ENCODE data around the gene TTC29.

The TTC29 gene

DNA sequence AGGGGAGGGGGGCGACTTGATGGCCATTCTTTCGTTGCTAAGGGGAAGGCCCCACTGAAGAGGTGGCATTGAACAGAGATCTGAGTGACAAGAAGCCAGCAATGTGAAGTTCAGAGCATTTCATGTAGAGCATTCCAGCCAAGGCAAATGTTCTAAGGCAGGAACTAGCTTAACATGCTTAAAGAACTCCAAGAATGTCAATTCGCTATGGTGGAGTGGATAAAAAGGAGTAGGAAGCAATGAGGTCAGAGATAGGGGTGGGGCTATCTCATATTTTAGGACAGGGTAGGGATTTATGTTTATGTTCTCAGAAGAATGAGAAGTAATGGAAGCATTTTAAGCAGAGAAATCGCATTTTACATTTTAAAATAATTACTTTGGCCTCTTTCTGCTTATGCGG, 130.9 kb downstream of the TTC29 start:
- Histone ChIP-seq H3K36me3 (no peaks in the 10 kb centered on the region), H3K27me3 (ENCODE audit: insufficient read depth, low read depth, severe bottlenecking) (no peaks in the 10 kb centered on the region), H3K4me3 (ENCODE audit: low read depth, low read length) (no peak overlapping the region), H3K9me3 (ENCODE audit: severe bottlenecking) (peaks cover 3% of the 10 kb centered on the region), H3K27ac (no peak overlapping the region)
- no peak for DNase-seq
- TF ChIP-seq, protein P1, sequence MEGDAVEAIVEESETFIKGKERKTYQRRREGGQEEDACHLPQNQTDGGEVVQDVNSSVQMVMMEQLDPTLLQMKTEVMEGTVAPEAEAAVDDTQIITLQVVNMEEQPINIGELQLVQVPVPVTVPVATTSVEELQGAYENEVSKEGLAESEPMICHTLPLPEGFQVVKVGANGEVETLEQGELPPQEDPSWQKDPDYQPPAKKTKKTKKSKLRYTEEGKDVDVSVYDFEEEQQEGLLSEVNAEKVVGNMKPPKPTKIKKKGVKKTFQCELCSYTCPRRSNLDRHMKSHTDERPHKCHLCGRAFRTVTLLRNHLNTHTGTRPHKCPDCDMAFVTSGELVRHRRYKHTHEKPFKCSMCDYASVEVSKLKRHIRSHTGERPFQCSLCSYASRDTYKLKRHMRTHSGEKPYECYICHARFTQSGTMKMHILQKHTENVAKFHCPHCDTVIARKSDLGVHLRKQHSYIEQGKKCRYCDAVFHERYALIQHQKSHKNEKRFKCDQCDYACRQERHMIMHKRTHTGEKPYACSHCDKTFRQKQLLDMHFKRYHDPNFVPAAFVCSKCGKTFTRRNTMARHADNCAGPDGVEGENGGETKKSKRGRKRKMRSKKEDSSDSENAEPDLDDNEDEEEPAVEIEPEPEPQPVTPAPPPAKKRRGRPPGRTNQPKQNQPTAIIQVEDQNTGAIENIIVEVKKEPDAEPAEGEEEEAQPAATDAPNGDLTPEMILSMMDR (IDR thresholded peaks at IDR 0.05; ENCODE audit: low read depth, low read length), result no peak

DNA sequence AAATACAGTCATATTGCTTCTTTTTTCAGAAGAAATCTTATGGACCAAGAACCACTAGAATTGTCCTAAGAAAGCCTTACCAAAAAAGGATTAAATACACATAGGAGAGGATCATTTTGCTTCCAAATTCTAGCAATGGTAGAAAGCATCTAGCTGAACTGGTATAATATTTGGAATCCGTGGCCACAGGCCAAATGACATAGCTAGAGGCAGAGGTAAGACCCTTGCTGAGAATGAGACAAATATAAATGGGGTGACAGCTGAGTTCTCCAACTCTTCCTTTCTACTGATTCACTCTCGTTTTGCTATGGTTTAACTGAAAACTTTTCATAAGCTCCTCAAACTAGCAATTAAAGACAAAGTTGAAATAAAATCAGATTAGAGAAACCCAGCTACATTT, 150.0 kb downstream of the TTC29 start:
- H3K27me3 ChIP-seq (ENCODE audit: insufficient read depth, low read depth, severe bottlenecking), result no peaks in the 10 kb centered on the region
- no peaks in the 10 kb centered on the region for H3K9me3 ChIP-seq (ENCODE audit: severe bottlenecking)

DNA sequence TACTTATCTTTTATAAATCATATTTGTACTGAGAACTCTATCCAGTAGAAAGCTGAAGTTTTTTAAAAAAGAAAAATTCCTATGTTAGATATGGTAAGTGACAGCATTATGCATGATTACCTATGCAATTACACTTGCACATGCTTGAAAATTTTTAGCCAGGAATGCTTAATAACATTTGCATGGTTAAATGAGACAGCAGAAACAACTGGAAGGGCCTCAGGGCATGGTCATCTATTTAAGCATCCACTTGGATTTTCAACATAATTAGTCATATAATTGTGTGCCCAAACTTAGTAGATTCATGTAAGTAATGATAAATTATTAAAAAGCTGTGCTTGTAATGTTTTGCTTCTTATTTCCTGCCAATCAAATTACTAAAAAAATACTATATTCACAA, 151.9 kb downstream of the TTC29 start:
- TF ChIP-seq, protein P1 (IDR thresholded peaks at IDR 0.05; ENCODE audit: low read depth, low read length), result no peak
- Histone ChIP-seq H3K36me3 (no peaks in the 10 kb centered on the region), H3K4me3 (ENCODE audit: low read depth, low read length) (no peak overlapping the region), H3K27ac (no peak overlapping the region), H3K27me3 (ENCODE audit: insufficient read depth, low read depth, severe bottlenecking) (no peaks in the 10 kb centered on the region), H3K9me3 (ENCODE audit: severe bottlenecking) (no peaks in the 10 kb centered on the region)
- no peak for DNase-seq

More for the DNA sequence above, 150.0 kb downstream of the TTC29 start:
- no peak overlapping the region for H3K4me3 ChIP-seq (ENCODE audit: low read depth, low read length)
- no peak for DNase-seq
- H3K36me3 ChIP-seq, result no peaks in the 10 kb centered on the region
- TF ChIP-seq, protein P1 (IDR thresholded peaks at IDR 0.05; ENCODE audit: low read depth, low read length), result no peak
- H3K27ac ChIP-seq, result no peak overlapping the region

DNA sequence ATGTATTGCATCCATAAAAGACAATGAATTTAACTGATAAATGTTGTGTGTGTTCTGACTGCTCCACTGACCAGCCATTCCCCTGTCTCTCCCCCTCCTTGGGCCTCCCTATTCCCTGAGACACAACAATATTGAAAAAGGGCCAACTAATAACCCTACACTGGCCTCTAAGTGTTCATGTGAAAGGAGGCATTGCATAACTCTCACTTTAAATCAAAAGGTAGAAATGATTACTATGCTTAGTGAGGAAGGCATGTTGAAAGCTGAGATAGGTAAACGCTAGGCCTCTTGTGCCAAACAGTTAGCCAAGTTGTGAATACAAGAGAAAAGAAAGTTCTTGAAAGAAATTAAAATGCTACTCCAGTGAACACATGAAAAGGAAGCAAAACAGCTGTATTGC, 154.2 kb downstream of the TTC29 start:
- no peak for DNase-seq
- Histone ChIP-seq H3K4me3 (ENCODE audit: low read depth, low read length) (no peak overlapping the region), H3K9me3 (ENCODE audit: severe bottlenecking) (no peaks in the 10 kb centered on the region), H3K27me3 (ENCODE audit: insufficient read depth, low read depth, severe bottlenecking) (no peaks in the 10 kb centered on the region), H3K27ac (no peak overlapping the region), H3K36me3 (no peaks in the 10 kb centered on the region)
- TF ChIP-seq, protein P1 (IDR thresholded peaks at IDR 0.05; ENCODE audit: low read depth, low read length), result no peak

DNA sequence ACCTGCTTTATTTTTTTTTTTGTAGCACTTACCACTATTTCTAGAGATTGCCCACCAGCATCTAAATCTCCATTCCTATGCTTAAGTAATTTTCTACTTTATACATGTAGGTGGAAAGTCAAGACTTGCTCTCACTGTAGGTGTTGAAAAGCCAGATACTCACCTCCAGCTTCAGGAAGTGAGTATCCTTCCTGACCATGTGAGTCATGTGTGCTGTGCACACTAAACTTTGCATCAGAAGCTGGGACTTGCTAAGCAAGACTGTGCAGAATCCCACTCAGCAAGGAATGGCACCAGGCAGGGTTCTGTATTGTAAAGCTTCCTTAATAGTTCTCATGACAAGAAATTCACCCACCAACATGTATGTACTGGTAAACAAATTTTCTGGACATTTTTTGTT, 155.1 kb downstream of the TTC29 start:
- H3K27me3 ChIP-seq (ENCODE audit: insufficient read depth, low read depth, severe bottlenecking), result no peaks in the 10 kb centered on the region
- TF ChIP-seq, protein P1 (IDR thresholded peaks at IDR 0.05; ENCODE audit: low read depth, low read length), result no peak
- no peaks in the 10 kb centered on the region for H3K9me3 ChIP-seq (ENCODE audit: severe bottlenecking)
- H3K27ac ChIP-seq, result no peak overlapping the region
- H3K4me3 ChIP-seq (ENCODE audit: low read depth, low read length), result no peak overlapping the region
- DNase-seq, result no peak
- no peaks in the 10 kb centered on the region for H3K36me3 ChIP-seq

DNA sequence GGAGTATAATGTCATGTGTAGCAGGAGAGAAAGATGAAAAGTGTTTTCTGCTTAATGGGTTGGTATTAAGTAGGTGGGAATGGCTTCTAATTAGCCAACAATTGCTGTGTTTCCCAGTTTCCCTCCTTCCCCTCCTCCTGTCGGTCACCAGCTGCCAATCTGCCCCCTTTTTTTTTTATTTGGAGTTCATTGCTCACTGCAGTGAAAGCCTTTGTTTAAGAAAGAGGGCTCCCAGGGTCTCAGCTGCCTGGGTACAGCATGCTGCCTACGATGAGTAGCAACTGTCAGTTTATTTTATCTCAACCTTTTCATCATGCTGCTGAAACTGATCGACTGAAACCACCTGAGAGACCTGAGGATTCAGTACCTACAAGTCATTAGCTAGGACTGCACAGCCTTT, 157.9 kb downstream of the TTC29 start:
- H3K27ac ChIP-seq, result no peak overlapping the region
- H3K4me3 ChIP-seq (ENCODE audit: low read depth, low read length), result no peak overlapping the region
- no peaks in the 10 kb centered on the region for H3K9me3 ChIP-seq (ENCODE audit: severe bottlenecking)
- H3K36me3 ChIP-seq, result no peaks in the 10 kb centered on the region
- no peak for DNase-seq
- H3K27me3 ChIP-seq (ENCODE audit: insufficient read depth, low read depth, severe bottlenecking), result no peaks in the 10 kb centered on the region
- TF ChIP-seq, protein P1 (IDR thresholded peaks at IDR 0.05; ENCODE audit: low read depth, low read length), result no peak
